HG03135 (cell line): ENCODE results near the gene BAZ2B.

Experiments used
- ATAC-seq: cut with Tn5 transposase; IDR thresholded peaks from one replicate; pipeline ENCODE4 v1.9.1; 2021; ENCODE audit warnings: mild to moderate bottlenecking, moderate library complexity; ENCODE audit not compliant: unreplicated experiment

Gene BAZ2B

GRCh38 chr2:159615367-159616285 is 722 bp downstream of the BAZ2B start:
- ATAC-seq = peak; percentile 66

GRCh38 chr2:159614534-159615366 is 1.6 kb downstream of the BAZ2B start:
- ATAC-seq = peak; percentile 13

- no peak for ATAC-seq
These were observed 2.6 kb downstream of the BAZ2B start for GRCh38 chr2:159613651-159614285.

GRCh38 chr2:159613091-159613490 is 3.3 kb downstream of the BAZ2B start:
- no peak for ATAC-seq

GRCh38 chr2:159612255-159612901 is 4.0 kb downstream of the BAZ2B start:
- no peak for ATAC-seq

- no peak for ATAC-seq
These were observed 6.4 kb downstream of the BAZ2B start for GRCh38 chr2:159609811-159610549.

GRCh38 chr2:159608723-159609308 is 7.5 kb downstream of the BAZ2B start:
- no peak for ATAC-seq

GRCh38 chr2:159608108-159608507 is 8.2 kb downstream of the BAZ2B start:
- no peak for ATAC-seq

- no peak for ATAC-seq
These were observed 10.1 kb downstream of the BAZ2B start for GRCh38 chr2:159606287-159606686.

- no peak for ATAC-seq
These were observed 10.7 kb downstream of the BAZ2B start for GRCh38 chr2:159605441-159606178.

- no peak for ATAC-seq
These were observed 12.2 kb downstream of the BAZ2B start for GRCh38 chr2:159604159-159604558.

- no peak for ATAC-seq
These were observed 15.6 kb downstream of the BAZ2B start for GRCh38 chr2:159600752-159601151.

GRCh38 chr2:159595410-159596046 is 20.8 kb downstream of the BAZ2B start:
- ATAC-seq = no peak

- ATAC-seq = no peak
These were observed 23.9 kb downstream of the BAZ2B start for GRCh38 chr2:159592441-159592840.

GRCh38 chr2:159591221-159591620 is 25.1 kb downstream of the BAZ2B start:
- no peak for ATAC-seq

- no peak for ATAC-seq
These were observed 27.1 kb downstream of the BAZ2B start for GRCh38 chr2:159589286-159589685.

- ATAC-seq = no peak
These were observed 30.3 kb downstream of the BAZ2B start for GRCh38 chr2:159586034-159586433.

- ATAC-seq = no peak
These were observed 30.7 kb downstream of the BAZ2B start for GRCh38 chr2:159585622-159586021.

- no peak for ATAC-seq
These were observed 31.6 kb downstream of the BAZ2B start for GRCh38 chr2:159584796-159585195.
